ENCODE data around the gene PLA2G10.
A peak's percentile ranks its signal among the peaks of the same experiment; 100 is the strongest.

GRCh38 chr16:14632693-14633569, 61.2 kb downstream of the PLA2G10 start, which contains the start of gene BFAR:
- TF ChIP-seq YY1 (IDR thresholded peaks at IDR 0.05; ENCODE audit: insufficient read depth, insufficient read length) (peak; percentile 17), ZNF274 (IDR thresholded peaks at IDR 0.05; ENCODE audit: low read depth, low read length) (no peak), SUZ12 (IDR thresholded peaks at IDR 0.05; ENCODE audit: extremely low read depth, insufficient read depth, insufficient read length) (no peak)

Measured in NT2/D1 (cell line).